Endometrial microvascular endothelial cells (primary cell): ENCODE results near the gene PABPC1L. TPM values are rescaled to one million over a fixed set of nuclear protein-coding genes. Genes with fewer than 3 reads are reported as not detected.

Source experiments
- in situ Hi-C: cut with HindIII; loops from 2 replicates; pipeline ENCODE4 v1.10.0; 2017; ENCODE audit warnings: low sequenced_read_pairs, low pct_unique_long_range_greater_than_20kb; ENCODE audit errors: inconsistent ontology term
- total RNA-seq: library from RNA; depleted of rRNA; stranded (reverse); fragments of >200 nt; gene quantifications from one replicate; pipeline ENCODE4 v1.2.3, GENCODE V29; 2015; ENCODE audit errors: inconsistent ontology term

PABPC1L gene
- total RNA-seq, 1 donor from 2014 or later: 0.93 TPM

DNA sequence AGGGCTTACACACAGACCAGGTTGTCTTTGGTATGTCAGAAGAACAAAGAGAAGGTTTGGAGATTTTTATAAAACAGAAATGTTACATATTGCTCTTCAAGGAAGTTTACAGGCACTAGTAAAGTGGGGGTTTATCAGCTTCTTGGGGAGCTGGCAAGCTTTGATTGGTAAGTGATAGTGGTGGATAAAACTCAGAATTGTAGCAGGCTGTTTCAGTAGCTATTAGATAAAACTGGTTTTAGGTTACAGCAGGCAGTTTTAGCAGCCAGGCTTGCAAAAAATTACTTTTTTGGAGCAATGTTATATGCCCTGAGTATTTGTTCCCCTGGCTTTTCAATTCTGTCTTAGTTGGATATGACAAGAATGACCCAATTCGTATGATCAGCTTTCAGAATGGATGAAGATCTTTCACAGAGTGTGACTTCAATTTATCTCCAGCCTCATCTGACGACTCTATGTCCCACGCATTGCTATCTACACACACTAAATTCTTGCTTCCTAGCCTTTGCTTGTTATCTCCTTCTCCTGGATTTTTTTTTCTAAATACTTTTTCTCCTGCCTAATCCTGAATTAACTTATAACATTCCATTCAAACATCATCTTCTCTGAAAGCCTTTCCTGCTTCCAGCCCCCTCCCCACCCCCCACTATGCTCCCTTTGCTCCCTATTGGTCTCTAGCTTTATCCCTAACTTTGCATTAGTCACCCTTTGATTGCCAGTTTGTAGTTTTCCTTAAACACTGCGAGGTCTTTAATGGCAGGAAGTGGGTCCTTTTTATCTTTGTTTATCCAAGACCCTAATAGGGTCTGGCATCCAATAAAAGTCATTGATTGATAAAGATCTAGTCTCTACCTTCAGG, 51.4 kb downstream of the PABPC1L start:
- in situ Hi-C loops: no loop called here

DNA sequence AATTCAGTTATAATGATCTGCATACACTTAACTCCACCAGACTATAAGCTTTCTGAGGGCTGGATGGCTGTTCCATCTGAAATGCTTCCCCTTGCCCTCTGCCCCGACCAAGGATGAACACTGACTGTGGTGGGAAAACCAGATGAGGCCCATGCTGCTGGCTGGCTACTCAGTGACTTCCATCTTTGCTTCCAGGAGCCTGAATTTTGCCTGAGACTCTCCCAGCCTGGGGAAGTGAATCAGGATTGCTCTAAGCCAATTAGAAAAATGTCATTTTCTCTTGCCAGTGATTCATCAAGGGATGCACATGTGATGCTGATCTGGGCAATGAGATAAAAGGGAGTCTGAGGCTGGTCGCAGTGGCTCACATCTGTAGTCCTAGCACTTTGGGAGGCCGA, 52.0 kb downstream of the PABPC1L start:
- in situ Hi-C loops: no loop called here

DNA sequence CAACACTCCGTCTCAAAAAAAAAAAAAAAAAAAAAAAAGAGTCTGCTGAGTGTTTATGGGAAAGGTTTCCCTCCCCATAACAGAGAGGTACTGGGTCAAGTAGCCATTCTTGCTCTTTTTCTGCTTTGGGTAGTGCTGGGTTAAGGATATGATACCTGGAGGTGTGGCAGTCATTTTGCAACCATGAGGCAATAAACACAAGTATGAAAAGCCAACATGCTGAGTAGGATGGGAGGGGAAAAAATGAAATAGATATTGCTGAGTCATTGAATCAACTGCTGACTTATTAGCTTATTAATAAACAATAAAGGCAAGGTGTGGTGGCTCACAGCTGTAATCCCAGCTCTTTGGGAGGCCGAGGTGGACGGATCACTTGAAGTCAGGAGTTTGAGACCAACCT, 52.6 kb downstream of the PABPC1L start:
- in situ Hi-C loops: no loop called here

DNA sequence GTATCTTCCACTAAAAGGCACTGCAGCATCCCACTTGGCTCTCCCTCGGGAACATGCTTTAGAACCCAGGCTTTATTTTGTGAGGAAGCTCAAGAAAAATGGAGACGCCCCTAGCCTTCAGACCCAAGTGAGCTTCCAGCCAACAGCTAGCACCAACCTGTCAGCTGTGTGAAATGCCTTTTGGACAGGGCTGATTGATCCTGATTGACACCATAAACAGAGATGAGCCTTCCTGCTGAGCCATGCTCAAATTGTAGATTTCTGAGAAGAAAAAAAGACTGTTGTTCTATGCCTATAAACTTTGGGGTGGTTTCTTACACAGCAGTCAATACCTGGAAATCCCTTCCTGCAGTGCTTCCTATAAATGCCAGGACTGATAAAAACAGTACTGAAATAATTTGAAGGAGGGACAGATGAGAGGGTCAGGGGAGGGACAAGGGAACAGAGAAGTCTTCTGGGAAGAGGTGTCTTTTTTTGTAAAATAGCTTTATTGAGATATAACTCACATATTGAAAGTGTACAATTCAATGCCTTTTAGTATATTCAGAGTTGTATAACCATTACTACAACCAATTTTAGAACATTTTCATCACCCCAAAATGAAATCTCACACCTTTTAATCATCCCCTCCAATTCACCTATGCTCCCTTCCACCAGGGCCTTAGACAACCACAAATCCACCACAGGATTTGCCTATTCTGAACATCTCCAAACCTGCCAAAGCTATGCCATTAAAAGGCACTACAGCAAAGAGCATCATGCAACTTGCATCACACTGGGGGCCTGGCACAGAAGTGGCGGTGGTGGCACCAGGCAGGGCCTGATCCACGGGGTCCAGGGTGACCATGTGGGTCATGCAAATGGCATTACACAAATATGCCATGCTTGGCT, 53.7 kb downstream of the PABPC1L start:
- in situ Hi-C loops: no loop called here

DNA sequence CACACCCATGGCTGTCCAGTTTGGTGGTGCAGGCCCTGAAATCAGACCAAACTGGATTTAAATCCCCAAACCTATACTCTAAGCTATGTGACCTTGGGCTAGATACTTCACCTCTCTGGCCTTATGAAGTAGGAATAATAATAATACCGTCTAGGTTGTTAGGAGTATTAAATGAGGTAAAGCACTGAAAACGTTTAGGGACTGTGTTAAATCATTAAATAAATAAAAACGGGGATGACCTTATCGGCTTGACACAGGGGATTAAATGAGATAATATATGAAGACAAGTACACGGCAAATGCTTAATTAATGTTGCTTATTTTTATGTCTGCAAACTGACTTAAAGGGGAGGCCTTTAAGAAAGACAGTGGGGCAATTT, 55.8 kb downstream of the PABPC1L start:
- in situ Hi-C loops: no loop called here

DNA sequence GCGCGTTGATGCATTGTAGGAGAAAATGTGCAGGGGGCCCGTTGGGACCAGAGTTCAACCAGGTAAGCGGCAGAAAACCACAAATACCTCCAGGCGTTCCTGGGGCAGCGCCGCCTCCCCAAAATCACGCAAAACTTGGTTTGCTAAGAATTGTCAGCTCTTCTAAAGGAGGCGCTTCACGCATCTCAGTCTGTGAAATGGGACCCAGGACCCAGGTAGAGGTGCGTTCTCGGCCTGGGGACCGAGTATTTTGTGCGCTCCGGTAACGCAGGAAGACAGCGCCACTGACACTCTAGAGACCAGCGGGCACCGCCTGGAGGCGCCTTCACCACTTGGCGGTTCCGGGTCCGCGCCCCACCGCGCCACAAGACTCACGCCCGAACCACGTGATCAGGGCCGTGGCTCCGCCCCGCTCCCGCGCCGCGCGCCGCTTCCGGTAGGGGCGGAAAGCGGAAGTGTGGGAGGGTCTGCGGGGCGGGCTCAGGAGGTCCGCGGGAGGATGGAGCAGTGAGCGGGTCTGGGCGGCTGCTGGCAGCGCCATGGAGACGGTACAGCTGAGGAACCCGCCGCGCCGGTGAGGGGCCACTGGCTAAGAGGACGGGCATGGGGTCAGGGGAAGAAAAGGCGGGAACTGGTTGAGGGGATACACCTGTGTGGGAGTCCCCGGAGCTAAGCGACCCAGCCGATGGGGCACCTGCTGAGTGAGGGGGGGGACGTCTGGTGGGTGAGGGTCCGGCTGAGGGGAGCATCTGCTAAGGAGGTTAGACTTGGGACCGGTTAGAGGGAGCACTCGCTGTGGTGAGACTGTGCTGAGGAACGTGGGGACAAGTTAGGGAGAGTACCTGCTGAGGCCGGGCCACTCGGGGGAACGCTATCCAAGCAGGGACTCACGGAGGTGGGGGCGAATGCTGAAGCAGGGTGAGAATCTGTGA, 56.4 kb downstream of the PABPC1L start, which contains the start of gene STK4:
Gene STK4 (plus strand): TSS at position 483 of the 932 bp plus-strand sequence. CDS start 57 bp downstream, at position 540.
- in situ Hi-C loops: no loop called here

DNA sequence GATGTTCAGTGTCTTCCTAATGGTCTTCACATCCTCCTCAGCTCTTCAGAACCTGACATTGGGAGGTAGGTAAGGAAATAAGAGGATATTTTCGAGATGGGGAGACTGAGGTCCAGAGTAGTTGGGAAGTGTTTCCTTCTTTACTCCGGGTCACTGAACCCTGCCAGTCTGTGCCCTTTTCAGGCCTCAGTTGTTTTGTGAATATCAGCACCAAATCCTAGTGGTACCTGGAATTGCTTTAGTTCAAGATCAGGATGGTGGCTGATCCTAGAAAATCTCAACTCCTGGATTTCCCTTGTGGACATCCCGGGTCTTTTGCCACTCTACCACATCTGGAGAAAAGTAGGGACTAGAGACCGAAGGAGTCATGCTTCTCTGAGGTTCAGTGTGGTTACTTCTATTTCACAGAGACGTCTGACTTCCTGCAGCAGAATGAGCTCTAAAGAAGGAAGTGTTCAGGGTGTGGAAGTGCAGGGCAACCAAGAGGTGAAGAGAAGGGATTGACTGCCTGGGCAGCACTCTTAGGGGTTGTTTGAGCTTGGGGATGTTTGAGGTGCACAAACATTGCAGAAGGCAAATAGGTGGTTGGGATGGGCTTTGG, 57.4 kb downstream of the PABPC1L start:
- in situ Hi-C loops: no loop called here

DNA sequence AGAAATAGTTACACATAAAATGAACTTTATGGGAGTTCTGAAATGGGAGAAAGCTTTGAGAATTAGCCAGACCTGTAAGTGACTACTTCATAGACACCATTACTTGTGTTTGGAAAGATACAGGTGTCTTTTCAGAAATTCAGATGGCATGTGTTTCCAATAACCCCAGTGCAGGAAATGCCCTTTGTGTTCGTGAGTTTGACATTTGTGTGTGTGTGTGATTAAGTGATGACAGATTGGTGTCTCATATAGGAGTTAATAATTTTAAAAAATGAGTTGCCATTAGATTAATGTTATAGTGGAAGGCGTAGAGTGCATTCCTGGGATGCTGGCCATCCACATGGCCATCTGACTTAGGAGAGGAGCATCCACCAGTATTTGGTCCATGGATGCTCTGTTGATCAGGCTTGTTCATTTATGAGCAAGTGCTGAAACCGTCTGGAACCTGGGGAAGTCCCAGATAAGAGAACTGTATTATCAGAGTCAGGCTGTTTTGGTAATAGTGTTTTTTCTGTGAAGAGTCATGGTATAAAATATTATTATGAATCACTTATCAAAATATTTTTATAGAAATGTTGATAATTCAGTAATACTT, 59.5 kb downstream of the PABPC1L start:
- in situ Hi-C loops: no loop called here

DNA sequence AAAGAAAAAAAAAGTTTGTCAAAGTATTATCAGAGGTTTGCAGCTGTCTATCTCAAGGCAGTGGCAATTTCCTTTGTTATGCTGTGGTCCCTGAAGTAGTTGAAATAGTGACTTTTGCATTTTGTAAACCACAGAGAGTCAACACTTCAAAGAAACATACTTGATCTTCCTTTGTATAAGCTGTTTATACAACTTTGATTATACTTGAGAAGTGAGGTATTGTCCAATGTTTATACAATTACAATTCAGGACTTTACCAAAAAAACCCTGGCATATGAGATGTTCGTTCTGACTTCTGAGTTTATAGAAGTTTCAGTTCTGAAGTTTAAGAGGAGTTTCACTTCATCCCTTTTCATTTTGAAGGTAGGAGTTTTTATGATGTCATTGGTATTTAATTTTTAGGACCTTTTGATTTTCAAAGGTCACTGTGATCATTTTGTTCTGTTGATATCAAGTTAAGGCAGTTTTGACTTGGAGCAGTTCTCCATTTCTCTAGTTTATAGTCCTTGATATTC, 60.4 kb downstream of the PABPC1L start:
- in situ Hi-C loops: no loop called here

DNA sequence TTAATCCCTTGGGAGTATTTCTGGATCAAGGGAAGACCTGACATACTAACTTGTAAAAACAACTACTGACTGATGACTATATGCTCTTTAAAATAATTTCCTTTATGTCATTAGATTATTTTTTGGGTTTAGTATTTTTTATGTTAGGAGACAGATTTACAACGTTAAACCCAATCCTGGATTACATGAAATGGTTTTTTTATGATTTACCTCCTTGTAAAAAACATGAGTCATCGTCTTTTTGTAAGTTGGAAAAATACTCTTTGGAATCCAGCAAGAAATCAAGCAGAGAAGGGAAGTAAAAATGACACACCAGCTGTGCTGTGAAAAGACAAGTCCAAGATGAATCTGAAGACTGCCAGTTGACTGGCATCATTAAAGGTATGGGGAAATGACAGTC, 63.2 kb downstream of the PABPC1L start:
- in situ Hi-C loops: no loop called here

DNA sequence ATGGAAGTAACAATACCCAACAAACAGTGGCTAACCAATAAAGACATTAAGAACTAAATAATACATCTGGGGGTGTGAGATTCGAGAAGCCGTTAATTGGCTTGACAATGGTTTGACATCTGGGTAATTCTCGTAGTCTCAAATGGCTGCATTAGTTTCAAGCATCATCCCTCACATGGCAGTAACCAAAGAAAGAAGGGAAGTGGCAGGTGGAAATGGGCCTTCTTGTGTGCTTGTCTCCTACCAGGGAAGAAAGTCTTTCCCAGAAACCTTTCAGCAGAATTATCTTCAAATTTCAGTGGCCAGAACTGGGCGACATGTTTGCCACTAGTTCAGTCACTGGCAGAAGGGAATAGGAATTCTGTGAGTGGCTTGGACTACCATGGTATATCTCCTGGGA, 66.8 kb downstream of the PABPC1L start:
- in situ Hi-C loops: no loop called here

DNA sequence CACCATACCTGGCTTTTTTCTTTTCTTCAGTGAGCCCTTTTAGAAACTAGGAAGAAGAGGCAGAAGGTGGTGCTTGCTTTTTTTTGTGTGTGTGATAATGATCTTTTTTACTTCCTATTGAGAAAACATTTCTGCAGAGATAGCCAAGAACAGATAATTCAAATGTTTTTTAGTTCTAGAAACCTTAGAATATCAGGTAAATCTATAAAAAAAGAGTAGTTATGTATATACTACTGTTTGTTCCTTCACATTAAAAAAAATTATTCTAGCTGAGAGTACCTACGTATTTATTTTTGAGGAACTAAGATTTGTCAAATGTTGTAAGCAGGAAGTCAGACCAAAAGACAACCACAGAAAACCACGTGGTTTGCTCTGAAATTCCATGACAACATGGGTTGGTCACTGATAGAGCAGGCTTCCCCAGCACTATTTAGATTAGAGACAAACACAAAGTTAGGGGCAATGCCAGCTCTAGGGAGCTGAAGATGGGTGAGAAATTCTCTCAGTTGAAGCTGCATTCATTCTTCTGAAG, 69.3 kb downstream of the PABPC1L start:
- in situ Hi-C loops: no loop called here

DNA sequence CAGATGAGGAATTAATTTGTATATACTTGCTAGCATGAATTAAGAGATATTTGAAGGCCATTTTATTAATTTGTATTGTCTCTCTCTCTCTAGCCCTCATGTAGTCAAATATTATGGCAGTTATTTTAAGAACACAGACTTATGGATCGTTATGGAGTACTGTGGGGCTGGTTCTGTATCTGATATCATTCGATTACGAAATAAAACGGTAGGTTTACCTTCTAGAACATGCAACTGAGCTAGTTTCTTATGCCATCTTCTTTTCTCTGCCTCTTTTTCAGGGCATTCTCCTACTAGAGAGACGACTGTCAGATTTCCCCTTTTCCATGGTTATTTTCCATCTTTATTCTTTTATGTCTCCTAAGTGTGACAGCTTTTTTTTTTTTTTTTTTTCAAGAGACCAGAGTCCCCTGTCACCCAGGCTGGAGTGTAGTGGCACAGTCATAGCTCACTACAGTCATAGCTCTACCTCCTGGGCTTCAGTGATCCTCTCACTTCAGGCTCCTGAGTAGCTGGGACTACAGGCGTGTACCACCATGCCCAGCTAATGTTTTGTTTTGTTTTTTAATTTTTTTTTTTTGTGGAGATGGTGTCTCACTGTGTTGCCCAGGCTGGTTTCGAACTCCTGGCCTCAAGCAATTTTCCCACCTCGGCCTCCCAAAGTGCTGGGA, 72.0 kb downstream of the PABPC1L start:
- in situ Hi-C loops: no loop called here

DNA sequence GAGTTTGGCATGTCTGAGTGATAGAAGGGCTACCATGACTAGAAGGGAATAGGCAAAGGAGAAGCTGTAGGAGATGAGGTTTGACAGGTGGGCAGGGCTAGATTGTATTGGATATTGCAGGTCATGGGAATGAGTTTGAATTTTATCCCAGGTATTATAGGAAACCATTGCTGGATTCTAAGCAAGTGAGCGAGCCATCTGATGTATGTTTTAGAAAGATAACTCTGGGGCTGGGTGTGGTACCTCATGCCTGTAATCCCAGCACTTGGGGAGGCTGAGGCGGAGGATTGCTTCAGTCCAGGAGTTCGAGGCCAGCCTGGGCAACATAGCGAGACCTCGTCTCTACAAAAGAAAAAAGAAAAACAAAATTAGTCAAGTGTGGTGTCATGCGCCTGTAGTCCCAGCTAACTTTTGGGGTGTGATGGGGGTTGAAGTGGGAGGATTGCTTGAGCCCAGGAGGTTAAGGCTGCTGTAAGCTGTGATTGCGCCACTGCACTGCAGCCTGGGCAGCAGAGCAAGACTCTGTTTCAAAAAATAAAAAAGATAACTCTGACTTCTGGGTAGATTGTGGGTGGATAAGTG, 73.3 kb downstream of the PABPC1L start:
- in situ Hi-C loops: no loop called here

DNA sequence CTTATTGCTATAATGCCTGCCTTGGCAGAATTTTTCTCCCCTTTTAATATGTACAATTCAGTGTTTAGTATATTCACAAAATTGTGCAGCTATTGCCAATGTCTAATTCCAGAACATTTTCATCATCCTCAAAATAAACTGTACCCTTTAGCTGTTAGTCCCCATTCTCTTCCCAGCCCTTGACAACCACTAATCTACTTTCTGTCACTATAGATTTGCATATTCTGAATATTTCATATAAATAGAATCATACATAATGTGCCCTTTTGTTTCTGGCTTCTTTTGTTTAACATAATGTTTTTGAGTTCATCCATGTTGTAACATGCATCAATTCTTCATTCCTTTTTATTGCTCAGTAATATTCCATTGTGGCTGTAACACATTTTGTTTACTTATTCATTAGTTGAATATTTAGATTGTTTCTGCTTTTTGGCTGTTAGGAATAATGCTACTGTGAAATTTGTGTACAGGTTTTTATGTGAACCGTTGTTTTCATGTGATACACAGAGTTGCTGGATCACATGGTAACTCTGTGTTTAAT, 78.8 kb downstream of the PABPC1L start:
- in situ Hi-C loops: no loop called here
